Thyroid gland (tissue), 4 donors: ENCODE results near the gene OCA2.

Source experiments
- POLR2A ChIP-seq, 2 donors: fragments of 450-650 bp; IDR thresholded peaks; one replicate each; pipeline ENCODE4 v1.6.1; 2017; ENCODE audit warnings: antibody characterized with exemption in 2 of 2, mild to moderate bottlenecking in 2 of 2, moderate library complexity in 1 of 2
- TF ChIP-seq, protein P1 (sequence below), 6 experiments: fragments of 200-600 bp in 3 of 6; fragments of 450-650 bp in 3 of 6; sonication (generic) in 3 of 6; IDR thresholded peaks; one replicate each; pipeline ENCODE4 v1.5.1; 2016 to 2019; ENCODE audit warnings: antibody characterized with exemption in 6 of 6, mild to moderate bottlenecking in 2 of 6, inconsistent platforms in 1 of 6, moderate library complexity in 1 of 6

DNA sequence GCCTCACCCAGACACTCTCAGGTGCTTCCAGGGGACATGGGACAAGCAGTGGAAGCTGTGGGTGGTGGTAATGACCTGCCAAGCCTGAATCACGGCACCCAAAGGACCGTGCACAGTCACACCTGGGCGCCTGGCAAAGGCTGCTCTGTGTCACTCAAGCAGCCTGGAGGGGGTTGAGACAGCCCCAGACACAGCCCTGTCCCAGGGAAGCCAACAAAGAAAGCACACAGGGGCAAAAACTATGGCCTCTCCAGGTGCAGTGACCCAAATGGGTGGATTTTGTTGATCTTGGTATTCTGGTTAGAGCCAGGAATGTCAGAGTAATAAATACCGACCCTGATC, 15.0 kb upstream of the OCA2 start:
- TF ChIP-seq, protein P1, sequence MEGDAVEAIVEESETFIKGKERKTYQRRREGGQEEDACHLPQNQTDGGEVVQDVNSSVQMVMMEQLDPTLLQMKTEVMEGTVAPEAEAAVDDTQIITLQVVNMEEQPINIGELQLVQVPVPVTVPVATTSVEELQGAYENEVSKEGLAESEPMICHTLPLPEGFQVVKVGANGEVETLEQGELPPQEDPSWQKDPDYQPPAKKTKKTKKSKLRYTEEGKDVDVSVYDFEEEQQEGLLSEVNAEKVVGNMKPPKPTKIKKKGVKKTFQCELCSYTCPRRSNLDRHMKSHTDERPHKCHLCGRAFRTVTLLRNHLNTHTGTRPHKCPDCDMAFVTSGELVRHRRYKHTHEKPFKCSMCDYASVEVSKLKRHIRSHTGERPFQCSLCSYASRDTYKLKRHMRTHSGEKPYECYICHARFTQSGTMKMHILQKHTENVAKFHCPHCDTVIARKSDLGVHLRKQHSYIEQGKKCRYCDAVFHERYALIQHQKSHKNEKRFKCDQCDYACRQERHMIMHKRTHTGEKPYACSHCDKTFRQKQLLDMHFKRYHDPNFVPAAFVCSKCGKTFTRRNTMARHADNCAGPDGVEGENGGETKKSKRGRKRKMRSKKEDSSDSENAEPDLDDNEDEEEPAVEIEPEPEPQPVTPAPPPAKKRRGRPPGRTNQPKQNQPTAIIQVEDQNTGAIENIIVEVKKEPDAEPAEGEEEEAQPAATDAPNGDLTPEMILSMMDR (IDR thresholded peaks at IDR 0.05): no peak
- no peak for TF ChIP-seq POLR2A (IDR thresholded peaks at IDR 0.05)
